HPDE6-E6E7 (cell line): Measurements from ENCODE around the gene ATP23.

ENCODE experiments used
- DNase-seq: peaks from one replicate; pipeline ENCODE4 v3.0.0; 2011; ENCODE audit warnings: missing footprints; ENCODE audit errors: extremely low spot score

ATP23 gene

DNA sequence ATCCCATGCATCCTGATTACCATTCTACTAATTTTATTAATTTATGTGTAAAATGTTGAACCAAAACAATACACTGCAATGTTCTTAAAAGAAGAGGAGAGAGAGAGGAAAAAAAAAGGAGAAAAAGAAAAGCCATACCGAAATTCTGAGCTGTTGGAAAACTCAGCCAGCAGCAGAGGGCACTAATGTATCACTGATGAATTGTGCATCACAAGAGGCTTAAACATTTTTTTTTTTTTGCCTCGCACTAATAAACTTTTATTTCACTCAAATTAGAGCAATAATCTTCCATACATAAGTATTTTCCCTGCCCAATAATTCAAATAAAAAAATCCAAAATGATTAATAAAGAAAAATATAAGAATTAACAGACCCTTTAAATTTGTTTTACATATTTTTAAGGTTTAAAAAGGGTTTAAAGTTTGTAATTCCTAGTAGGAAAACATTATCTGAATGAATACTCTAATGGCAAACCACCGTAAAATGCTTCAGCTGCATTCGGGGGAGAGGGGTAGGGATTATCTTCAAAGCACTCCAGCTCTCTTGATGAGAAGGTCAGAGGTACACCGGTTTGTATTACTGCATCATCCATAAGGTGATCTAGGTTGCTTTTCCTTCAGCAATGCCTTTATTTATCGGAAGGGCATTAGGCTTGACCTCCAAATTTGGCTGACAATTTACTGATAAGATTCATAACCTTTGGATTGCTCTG, 41.9 kb downstream of the ATP23 start:
- no peak for DNase-seq

DNA sequence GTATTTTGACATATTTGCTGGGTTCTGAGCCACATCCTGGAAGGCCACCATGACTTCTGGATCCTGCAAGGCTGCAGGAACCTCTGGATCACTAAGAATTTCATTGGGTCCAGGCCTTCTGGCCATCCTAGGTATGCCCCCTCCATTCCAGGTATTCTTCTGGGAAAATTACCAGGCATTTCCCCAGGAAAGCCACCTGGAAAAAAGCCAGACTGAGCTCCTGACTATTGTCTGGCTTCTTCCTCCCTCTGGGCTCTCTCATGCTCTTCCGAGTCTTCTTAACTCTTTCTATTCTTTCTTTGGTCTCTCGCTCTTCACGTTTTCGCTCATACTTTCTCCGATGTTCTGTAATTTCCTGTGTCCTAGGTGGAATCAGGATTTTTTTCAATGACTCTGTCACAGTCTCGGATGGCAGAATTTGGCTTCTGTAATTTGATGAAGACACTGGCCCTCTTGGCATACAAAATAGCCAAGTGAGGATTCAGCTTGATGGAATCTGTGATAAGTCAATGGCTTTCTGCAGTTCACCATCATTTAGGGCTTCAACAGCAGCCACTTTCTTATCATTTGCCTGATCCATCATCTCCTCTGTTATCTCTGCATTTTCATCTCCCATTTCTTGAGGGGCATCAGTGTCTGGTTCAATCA, 42.6 kb downstream of the ATP23 start:
- no peak for DNase-seq

DNA sequence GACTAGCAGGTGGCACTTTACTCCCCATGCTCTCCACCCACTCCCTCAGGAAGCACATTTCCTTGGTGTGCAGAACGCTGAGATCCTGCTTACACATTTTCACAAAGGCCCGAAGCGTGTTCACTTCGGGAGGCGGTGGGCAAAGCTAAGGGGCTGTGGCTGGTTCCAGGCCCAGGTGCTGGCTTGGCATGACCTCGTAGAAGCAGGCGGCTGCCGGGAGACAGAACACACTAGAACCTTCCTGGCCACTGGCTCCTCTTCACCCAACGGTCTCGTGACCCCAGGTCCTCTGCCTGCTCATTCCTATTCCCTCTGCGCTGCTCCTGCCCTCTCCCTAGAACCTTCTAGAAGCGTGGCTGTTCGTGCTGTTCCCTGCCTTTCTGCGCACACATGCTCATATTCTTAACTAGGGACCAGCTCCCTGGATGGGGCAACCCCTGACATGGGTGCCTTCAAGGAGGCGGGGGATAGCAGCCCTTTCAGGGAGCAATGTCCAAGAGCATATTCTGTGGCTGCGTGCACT, 43.3 kb downstream of the ATP23 start:
- no peak for DNase-seq

DNA sequence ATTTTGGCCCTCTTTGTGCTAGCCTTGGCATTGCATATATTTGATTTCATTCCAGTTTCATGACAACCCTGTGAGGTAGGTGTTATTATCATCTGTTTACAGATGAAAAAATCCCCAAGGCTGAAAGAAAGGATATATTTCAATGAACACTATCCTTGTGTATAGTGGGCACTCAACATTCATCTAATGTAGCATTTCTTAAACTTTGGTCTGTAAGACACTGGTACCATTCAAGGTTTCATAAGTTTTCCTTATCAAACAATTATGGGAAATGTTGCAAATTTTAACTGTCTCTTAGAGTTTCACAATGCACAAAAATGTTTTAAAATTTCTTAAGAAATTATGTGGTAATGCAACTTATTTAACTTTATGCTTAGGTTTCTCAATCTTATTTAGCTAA, 44.3 kb downstream of the ATP23 start:
- DNase-seq = no peak

DNA sequence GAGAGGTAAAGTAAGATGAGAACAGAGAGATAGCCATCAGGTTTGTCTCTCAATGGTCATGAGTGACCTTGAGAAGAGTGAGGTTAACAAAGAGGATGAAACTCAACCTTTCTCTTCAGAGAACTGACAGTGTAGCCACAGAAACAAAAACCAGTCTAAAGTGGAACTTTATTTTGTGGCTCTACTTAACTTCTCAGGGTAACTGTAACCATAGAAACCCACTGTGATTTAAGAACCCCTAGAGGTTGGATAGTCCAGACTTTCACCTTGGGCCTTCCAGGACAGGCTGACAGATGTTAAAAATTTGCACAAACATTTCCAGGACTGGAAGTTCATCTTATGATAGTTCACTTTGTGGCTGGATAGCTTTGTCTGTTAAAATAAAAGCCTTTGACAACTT, 48.5 kb downstream of the ATP23 start:
- DNase-seq = no peak

DNA sequence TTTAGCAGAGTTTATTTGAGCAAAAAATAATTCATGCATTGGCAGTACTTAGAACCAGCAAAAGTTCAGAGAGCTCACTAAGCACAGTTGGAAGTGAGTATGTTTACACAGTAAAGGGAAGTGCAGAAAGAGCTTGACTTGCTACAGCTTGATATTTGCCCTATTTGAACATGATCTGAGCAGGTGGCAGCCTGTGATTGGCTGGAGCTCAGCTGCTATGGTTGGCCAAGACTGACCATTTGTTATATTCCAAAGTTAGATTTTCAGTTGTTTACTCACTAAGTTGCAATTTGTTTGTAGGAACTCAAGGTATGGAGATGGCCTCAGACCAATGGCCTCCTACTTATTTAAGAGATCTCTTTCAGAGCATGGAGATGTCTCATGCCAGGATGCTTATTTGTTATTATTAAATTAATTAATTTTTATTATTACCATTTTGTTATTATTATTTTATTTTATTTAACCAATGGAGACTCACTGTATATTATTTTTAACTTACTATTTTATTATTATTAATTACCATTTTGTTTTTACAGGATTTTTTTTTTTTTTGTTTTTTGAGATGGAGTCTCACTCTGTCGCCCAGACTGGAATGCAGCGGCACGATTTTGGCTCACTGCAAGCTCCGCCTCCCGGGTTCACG, 49.0 kb downstream of the ATP23 start:
- DNase-seq = no peak

DNA sequence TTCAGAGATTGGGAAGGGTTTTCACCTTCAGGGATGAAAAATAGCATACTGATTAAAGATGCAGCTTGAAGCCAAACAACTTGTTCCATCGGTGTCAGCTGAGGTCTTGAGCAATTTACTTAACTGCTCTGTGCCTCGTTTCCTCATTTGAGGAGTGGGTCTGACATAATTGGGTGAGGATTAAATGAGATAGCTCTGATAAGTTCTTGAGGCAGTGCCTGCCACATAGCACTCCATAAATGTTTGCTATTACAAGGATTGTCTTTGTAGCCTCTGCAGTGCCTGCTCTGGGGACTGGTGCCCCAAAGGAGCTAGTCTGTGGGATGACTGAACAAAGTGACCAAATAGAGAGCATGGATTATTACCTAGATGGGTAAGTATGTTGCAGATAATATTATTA, 50.6 kb downstream of the ATP23 start:
- DNase-seq = no peak

DNA sequence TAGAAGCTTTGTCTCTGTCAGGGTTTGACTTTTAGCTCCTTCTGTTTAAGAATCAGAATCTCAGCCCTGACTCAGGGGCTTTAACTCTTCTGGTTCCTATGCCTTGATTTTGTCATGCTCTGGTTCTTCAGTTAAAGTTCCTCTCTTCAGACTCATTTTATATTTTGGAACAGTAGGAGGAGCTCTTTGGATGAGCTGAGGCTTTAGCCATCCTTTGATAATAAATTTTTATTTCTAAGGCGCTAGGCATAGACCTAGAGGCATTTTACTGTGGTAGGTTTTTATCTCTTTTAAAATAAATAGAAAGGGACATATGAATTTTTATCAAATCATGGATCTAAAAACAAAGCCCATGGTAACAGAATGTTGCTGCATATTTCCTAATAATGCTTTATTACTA, 51.7 kb downstream of the ATP23 start:
- no peak for DNase-seq

DNA sequence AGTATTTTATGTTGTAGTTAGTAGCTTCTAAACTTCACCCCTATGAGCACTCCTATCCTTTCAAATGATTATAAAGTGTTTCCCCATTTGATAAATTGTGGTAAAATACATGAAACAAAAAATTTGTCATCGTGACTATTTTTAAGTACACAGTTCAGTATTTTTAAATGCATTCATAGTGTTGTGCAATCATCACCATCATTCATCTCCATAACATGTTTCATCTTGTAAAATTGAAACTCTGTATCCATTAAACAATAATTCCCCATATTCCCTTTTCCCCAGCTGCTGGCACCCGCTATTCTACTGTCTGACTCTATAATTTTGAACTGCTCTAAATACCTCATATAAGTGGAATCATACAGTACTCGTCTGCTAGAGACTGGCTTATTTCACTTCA, 52.5 kb downstream of the ATP23 start:
- no peak for DNase-seq

DNA sequence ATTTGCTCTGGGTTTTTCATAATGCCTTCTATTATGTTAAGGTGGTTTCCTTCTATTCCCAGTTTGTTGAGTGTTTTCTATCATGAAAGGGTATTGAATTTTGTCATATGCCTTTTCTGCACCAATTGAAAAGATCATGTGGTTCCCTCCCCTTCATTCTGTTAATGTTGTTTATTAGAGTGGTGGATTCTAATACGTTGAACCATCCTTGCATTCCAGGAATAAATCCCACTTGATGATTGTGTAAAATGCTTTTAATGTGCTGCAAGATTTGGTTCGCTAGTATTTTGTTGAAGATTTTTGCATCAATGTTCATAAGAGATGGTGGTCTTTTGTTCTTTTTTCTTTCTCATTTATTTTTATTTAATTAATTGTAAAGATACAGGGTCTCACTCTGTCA, 55.2 kb downstream of the ATP23 start:
- DNase-seq = no peak

DNA sequence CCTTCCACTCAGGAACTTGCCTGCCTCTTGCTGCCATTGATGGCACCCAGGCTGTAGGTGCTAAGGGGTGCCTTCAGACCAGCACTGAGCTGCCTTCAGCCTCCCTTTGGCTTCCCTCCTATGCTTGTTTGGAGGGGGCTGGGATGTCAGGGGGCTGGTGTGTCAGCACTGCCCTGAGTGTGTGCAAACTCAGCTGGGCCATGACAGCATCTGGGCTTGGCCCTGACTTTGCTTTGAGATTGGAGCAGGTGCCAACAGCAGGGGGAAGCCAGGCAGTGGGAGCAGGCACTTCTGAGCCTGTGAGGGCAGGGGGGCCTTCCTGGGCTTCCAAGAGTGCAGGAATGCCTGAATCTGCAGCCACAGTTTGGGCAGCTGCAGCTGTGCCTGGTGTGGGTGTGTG, 56.9 kb downstream of the ATP23 start:
- DNase-seq = no peak

DNA sequence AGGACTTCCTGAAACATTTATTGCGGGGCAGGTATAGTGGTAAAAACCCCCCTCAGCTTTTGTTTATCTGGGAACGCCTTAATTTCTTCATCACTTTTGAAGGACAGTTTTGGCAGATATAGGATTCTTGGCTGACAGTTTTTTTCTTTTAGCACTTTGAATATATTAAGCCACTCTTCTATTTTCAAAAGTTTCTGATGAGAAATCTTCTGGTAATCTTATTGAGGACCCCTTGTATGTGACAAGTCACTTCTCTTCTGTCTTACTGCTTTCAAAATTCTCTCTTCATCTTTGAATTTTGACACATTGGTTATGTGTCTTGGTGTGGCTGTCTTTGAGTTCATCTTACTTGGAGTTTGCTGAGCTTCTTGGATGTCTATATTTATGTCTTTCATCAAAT, 59.1 kb downstream of the ATP23 start:
- no peak for DNase-seq

DNA sequence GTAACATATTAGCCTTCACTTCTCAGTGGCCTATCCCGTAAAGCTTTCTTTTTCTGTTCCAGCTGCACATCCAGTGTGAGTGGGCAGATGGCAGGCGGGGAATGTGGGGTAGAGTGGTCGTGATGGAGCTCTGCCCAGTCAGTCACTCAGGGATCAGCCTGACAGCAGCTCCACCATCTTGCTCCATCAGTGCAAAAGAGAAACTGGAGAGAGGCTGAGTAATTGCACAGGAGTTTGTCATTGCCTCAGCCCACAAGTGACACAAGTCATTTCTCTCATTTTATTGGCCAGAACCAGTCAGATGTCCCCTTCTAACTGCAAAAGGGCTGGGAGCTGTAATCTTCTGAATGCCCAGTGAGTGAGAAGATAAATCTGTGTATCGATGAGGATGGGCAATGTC, 66.5 kb downstream of the ATP23 start:
- no peak for DNase-seq

DNA sequence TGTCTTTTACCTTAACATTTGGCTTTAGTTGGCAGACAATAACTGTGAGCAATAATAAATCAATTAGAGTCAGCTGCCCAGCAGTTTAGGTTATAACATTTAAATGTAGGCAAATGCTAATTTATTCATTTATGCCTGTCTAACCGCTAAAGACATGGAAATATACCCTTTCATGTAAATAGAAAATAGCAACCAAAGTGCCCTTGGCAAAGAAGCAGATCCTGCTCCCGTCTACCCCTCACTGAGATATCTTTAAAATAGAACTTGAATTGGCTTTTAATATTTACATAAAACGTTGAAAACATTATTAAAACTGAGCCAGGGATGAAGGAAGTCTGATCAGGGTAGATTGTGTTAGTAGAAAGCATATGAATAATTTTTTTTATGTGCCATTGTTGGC, 67.3 kb downstream of the ATP23 start:
- no peak for DNase-seq
